HG02938 (cell line): ENCODE results near the gene LRRC40.
"Not testable (repeated sequence)": the region's sequence is repeated elsewhere in the genome, so short reads cannot be mapped to it uniquely, and the experiment has no call there.

Source experiments
- ATAC-seq: cut with Tn5 transposase; IDR thresholded peaks from one replicate; pipeline ENCODE4 v1.9.1; 2021; ENCODE audit warnings: mild to moderate bottlenecking, moderate library complexity; ENCODE audit not compliant: unreplicated experiment

LRRC40 gene

GRCh38 chr1:70204139-70204538, 1.2 kb downstream of the LRRC40 start:
- no peak for ATAC-seq

- ATAC-seq: no peak
Observed at GRCh38 chr1:70202173-70202758, 3.1 kb downstream of the LRRC40 start.

DNA sequence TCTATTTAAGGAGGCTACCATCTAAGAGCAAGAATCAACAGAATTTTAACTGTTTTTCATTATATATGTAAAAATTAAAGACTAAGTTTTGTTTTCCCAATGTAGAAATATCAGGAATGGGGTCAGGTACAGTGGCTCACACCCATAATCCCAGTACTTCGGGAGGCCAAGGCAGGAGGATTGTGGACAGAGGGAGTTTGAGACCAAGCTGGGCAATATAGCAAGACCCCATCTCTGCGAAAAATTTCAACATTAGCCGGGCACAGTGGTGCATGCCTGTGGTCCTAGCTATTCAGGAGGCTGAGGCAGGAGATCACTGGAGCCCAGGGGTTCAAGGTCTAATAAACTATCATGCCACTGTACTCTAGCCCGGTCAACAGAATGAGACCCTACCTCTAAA, 5.3 kb downstream of the LRRC40 start:
- ATAC-seq: no peak

DNA sequence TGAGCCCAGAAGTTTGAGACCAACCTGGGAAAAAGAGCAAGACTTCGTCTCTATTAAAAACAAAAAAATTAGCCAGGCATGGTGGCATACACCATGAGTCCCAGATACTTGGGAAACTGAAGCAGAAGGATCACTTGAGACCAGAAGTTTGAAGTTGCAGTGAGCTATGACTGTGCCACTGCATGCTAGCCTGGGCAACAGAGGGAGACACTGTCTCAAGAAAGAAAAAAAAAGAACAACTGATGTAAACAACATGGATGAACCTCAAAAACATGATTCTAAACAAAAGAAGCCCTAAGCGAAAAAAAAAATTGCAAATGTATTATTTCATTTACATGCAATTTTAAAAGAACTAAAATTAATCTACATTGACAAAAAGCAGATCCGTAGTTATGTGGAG, 9.0 kb downstream of the LRRC40 start:
- no peak for ATAC-seq

GRCh38 chr1:70195342-70195741, 10.0 kb downstream of the LRRC40 start:
- ATAC-seq: peak; percentile 98

DNA sequence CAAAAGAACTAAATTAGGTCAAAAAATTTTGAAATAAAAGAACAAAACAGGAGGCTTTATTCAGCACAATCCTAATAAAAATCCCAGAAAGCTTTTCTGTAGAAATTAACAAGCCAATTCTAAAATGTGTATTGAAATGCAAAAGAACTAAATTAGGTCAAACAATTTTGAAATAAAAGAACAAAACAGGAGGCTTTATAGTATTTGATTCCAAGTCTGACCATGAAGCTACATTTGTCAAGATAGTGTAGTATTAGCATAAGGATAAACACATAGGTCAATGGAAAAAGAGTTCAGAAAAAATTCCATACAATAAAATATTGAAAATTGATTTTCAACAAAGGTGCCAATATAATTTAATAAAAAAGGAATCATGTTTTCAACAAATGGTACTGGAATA, 10.8 kb downstream of the LRRC40 start:
- ATAC-seq: no peak

DNA sequence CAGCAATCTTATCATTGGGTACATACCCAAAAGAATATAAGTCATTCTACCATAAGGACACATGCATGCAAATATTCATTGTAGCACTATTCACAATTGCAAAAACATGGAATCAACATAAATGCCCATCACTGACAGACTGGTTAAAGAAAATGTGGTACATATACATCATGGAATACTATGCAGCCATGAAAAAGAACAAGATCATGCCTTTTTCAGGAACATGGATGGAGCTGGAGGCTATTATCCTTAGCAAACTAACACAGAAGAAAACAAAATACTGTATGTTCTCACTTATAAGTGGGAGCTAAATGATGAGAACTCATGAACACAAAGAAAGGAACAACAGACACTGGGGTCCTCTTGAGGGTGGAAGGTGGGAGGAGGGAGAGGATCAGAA, 12.9 kb downstream of the LRRC40 start:
- ATAC-seq: not testable (repeated sequence)

DNA sequence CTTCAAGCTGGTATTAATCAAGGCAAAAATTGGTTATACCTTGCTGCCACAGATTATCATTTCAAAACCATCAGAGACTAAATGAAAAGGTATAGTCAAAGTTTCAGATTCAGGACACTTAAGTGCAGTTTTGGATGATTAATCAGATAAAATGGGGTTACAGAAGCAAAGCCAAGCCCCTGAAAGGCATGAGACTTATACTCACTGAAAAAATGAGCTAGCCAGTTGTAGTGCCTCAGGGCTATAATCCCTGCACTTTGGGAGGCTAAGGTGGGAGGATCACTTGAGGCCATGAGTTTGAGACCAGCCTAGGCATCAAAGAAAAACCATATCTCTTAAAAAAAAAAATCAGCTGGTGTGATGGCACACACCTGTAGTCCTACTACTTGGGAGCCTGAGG, 15.2 kb downstream of the LRRC40 start:
- no peak for ATAC-seq

DNA sequence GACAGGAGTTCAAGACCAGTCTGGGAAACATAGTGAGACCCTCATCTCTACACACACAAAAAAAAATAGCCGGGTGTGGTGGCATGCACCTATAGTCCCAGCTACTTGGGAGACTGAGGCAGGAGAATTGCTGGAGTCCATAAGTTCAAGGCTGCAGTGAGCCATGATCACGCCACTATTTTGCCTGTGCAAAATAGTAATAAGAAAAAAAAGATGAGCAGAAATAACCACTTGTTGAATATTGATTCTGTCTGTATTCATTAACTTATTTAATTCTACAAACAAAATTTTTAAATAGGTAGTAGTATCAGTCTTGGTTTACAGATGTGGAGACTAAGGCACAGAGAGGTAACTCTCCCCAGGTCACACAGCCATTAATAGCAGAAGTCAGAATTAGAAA, 16.9 kb downstream of the LRRC40 start:
- ATAC-seq: no peak

- ATAC-seq: not testable (repeated sequence)
Observed at GRCh38 chr1:70185181-70185580, 20.2 kb downstream of the LRRC40 start.

DNA sequence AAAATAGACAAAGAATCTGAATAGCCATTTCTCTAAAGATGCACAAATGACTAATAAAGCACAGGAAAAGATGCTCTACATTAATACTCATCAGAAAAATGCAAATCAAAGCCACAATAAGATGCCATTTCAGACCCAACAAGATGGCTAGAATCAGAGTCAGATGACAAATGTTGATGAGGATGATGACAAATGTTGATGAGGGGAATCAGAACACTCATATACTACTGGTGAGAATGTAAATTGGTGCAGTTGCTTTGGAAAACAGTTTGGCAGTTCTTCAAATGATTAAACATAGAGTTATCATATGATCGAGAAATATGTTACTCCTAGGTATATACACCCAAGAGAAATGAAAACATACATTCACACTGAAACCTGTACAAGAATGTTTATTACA, 33.9 kb downstream of the LRRC40 start:
- no peak for ATAC-seq

DNA sequence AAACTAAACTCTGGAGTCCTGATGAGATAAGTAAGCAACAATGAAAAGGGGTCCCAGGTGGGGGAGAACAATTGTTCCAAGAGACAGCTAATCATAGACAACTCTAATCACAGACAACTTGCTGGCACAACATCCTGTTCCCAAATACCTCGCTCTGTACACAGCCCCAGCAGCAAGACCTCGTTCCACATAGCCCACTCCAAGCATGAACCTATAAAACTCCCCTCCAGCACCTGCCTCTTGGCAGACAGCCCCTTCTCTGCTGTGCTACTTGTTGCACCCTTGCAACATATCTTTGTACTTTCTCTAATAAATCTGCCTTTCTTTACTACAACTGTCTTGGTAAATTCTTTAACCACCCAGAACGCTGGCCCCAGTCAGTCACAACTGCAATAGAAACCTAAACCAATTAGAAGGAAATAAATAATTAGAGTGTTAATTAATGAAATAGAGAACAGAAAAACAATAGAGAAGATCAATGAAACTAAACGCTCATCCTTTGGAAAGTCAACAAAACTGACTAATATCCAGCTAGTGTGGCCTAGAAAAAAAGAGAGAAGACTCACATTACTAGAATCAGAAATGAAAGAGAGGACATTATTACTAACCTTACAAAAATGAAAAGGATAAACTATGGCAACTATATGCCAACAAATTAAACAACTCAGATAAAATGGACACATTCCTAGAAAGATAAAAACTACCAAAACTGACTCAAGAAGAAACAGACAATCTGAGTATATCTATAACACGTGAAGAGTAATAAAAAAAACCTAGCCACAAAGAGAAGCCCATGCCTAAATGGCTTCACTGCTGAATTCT, 36.1 kb downstream of the LRRC40 start:
- no peak for ATAC-seq

DNA sequence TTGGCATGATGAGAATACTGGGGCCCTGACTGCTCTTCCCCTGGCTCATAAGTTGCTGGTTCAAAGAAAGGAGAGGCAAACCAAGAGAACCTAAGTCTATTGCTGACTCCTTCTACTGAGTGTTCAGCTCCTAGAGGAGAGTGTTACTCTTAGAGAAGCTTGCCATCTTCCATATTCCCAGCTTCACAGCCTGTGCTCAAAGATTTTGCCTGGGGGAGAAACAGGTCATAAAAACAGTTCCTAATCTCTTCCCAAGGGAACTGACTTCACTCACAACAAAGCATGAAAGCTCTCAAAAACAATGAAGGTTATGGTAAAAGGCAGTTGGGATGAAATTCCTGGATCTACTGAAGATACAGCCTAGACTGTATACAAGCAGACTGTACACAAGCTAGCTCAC, 37.1 kb downstream of the LRRC40 start:
- no peak for ATAC-seq

DNA sequence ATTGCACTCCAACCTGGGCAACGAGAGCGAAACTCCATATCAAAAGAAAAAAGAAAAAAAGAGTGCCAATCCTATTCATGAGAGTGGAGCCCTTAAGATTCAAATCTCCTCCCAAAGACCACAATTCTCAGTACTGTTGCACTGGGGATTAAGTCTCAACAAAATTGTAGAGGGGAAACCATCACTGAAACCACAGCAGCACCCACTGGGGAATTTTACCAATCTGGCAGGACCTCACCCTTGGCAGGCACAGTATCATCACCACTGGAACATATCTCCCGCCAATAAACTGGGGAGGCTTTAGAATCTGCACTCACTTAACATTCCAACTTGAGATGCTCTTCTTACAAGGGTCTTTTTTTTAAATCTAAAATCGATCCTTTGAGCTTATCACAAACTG, 41.0 kb downstream of the LRRC40 start:
- no peak for ATAC-seq

GRCh38 chr1:70156529-70157120, 48.8 kb downstream of the LRRC40 start:
- no peak for ATAC-seq

- ATAC-seq: no peak
Observed at GRCh38 chr1:70153739-70154138, 51.6 kb downstream of the LRRC40 start.

DNA sequence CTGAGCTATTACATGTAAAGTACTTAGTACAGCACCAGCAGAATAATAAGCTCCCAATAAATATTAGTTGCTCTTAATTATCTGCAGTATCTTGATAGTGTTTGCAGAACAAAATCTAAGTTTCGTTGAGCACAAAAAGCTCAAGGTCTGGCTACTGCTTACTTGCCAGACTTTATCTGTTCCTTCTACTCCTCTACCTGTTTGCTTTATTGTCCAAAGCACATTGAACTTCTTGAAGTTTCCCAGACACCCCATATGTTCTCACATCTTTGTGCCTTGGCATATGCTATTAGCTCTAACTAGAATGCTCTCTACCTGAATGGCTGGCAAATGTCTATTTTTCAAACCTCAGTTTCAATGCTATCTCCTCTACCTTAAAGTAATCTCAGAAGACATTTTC, 54.9 kb downstream of the LRRC40 start:
- ATAC-seq: no peak

DNA sequence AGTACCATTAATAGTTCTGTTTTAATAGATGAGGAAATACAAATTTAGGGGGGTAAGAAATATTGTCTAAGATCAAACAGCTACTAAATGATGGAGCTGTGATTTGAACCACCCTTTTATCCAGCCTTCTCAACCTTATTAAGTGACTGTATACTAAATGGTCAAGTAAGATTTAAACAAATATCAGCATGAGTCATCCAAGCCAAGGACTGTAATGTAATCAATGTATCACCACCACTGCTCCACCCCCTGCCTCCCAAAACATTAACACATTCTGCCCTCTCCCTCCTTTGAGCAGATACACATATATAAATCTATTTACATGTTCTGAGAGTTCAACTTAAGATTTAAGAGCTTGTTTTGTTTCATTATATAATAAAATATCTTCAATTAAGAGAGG, 58.9 kb downstream of the LRRC40 start:
- no peak for ATAC-seq

- no peak for ATAC-seq
Observed at GRCh38 chr1:70143048-70143659, 62.2 kb downstream of the LRRC40 start.

GRCh38 chr1:70142075-70142474, 63.3 kb downstream of the LRRC40 start:
- ATAC-seq: no peak

DNA sequence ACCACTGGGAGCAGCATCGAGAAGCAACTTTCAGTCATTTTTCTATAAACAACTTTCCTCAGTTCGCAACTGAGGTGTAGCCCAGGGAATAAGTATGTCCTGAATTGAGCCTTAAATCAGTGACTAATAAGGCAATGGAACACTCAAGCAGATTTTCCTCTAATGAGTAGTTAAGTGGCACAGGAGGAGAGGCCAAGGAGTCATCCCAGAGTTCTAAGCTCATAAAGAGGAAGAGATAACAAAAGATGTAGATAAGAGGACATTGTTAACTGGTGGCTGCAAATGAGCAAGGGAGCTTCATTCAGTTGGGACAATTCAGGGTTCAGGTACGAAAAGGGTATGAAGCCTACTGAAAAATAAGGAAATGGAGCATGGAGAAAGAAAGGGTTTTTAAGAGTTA, 64.5 kb downstream of the LRRC40 start:
- no peak for ATAC-seq

DNA sequence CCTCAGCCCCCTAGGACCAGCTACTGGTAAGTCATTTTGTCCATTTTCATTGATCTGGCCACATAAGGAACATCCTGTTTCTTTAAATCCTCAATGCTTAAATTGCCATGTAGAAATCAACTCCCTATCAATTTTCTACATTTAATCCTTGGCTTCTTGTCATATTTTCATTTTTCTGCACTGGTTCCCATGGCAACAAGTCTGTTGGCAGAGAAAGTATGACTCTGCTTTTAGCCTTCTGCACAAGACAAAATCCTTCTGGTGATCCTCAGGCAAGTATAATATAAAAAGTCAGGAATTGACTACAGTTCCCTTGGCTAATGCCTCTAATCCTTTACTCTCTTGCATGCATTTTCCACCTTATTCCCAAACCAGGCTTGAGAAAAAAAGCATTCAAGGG, 65.0 kb downstream of the LRRC40 start:
- no peak for ATAC-seq
